Mucosa of gallbladder (tissue), 1 donor: ENCODE results near the gene SORT1. TPM values are rescaled to one million over a fixed set of nuclear protein-coding genes. Genes with fewer than 3 reads are reported as not detected.

Experiments
- DNase-seq: peaks from one replicate; pipeline ENCODE4 v3.0.0-alpha.2; 2020; ENCODE audit warnings: low spot score
- total RNA-seq: library from RNA; stranded (reverse); gene quantifications from one replicate; pipeline ENCODE4 v1.2.1, GENCODE V29; 2021
- donor health status: DM: no; HTN: no; CAD: no.

The SORT1 gene
- total RNA-seq, 1 donor from 2014 or later = 96.7 TPM

DNA sequence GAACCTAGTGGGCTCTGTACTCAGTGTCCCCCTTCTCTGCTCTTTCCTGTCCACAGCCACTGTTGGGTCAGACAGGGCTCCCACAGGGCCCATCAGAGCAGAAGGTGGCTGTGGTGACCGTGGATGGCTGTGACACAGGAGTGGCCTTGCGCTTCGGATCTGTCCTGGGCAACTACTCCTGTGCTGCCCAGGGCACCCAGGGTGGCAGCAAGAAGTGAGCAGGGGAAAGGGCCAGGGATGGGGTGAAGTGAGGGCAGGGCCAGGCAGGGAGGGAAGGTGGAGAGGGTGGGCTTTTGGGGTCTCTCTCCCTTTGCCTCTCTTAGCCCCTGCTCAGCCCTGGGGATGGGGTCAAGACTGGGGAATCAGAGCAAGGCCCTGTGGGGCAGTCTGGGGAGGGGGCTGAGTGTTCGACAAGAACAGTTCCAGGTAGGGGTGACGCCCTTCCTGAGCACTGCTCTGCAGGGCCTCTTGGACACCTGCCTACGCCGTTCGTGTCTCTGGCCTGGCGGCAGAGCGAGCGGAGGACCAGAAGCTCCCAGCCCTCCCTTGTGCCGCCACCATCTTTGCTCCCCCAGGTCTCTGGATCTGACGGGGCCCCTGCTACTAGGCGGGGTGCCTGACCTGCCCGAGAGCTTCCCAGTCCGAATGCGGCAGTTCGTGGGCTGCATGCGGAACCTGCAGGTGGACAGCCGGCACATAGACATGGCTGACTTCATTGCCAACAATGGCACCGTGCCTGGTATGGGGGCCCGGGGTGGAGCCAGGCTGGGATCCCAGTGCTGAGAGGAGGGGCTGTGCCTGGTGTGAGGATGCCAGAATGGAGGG lies 135.3 kb downstream of the SORT1 start:
- no peak for DNase-seq

DNA sequence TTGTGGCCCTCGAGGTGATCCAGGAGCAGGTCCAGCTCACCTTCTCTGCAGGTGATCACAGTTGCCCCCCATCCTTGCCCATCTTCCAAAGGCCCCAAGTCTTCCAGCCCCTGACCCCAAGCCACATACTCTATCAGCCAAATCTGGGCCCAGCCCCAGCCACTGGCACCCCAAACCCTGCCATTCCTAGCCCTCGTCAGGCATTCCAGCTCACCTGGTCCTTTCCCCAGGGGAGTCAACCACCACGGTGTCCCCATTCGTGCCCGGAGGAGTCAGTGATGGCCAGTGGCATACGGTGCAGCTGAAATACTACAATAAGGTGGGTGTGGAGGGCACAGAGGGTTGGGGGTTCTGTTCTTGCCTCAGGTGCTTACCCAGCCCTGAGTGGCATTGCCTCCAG lies 136.1 kb downstream of the SORT1 start:
- DNase-seq = no peak

DNA sequence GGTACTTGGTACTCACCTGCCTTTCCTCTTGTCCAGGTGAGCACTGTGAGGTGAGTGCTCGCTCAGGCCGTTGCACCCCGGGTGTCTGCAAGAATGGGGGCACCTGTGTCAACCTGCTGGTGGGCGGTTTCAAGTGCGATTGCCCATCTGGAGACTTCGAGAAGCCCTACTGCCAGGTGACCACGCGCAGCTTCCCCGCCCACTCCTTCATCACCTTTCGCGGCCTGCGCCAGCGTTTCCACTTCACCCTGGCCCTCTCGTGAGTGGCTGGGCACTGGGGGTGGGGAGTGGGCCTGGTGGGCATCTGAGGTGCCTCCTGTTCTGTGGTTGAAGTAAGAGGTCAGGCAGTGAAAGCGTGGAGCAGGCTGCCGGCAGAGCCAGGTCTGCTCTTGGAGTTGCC lies 136.7 kb downstream of the SORT1 start:
- DNase-seq = no peak

DNA sequence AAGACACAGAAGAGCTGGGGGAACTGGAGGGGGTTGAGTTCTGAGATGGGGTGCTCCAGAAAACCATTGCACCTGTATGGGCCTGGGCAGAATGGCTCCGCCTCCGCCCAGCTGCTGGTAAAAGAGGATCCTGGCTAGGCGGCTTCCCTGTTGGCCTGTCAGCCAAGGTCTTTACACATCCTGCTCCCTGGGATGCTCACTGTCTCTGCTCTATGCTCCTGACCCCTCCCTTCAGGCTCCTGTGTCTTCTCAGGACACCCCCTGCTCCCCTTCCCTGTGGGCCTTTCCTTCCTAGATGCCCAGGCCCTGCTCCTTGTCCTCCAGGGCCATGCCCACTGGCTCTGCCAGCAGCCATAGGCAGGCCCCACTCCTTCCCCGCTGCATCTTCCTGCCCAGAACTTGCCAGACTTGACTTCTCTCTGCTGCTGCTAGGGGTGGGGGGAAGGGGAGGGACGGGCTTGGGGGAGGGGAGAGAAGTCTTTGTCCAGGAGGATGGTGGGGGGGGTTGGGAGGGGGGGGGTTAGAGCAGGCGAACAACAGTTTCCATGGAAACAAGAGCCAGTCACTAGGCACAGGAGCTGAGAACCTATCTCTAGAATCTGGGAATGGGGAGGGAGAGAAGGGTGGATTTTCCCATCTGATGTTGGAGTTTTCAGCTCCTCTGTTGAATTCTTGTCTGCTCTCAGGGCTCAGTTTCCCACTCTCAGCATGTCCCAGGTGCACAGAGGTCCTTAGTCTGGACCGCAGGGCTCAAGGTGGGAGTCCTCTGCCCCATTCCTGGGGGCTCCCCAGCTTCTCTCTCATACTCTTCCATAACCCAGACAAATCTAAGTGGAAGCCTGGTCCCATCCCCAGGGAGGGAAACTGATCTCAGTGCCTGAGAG lies 137.8 kb downstream of the SORT1 start:
- DNase-seq = no peak

Other genes starting within 250 kb of the SORT1 start
- gene SARS1, start 184.0 kb downstream of the SORT1 start, total RNA-seq = 113 TPM
- 20.9 TPM for gene CELSR2, start 148.4 kb downstream of the SORT1 start, total RNA-seq
- 7.4 TPM for gene PSRC1, start 114.8 kb downstream of the SORT1 start, total RNA-seq
- gene MYBPHL, start 90.9 kb downstream of the SORT1 start, total RNA-seq = 0.20 TPM
- gene PSMA5, start 28.5 kb upstream of the SORT1 start, total RNA-seq = 58.5 TPM
- 3.1 TPM for gene SYPL2, start 68.6 kb upstream of the SORT1 start, total RNA-seq
- gene ATXN7L2, start 86.0 kb upstream of the SORT1 start, total RNA-seq = 5.4 TPM
- 18.5 TPM for gene CYB561D1, start 96.2 kb upstream of the SORT1 start, total RNA-seq
- gene AMIGO1, start 111.8 kb upstream of the SORT1 start, total RNA-seq = 15.6 TPM
- 0.29 TPM for gene GPR61, start 142.0 kb upstream of the SORT1 start, total RNA-seq
- gene GNAI3, start 150.7 kb upstream of the SORT1 start, total RNA-seq = 6.7 TPM
- gene GNAT2, start 221.7 kb upstream of the SORT1 start, total RNA-seq = not detected
- 171 TPM for gene AMPD2, start 221.9 kb upstream of the SORT1 start, total RNA-seq